NT2/D1 (cell line): ENCODE measurements around the gene PRR14L.
A peak's percentile ranks its signal among the peaks of the same experiment; 100 is the strongest.
"Not testable (repeated sequence)": the region's sequence is repeated elsewhere in the genome, so short reads cannot be mapped to it uniquely, and the experiment has no call there.

ENCODE experiments used
- DNase-seq: peaks from one replicate; pipeline ENCODE4 v3.0.0-alpha.2; 2011; ENCODE audit warnings: low read depth, low spot score
- H3K27me3 ChIP-seq: 2 replicates; pipeline ENCODE4 v1.6.0; 2011; ENCODE audit warnings: mild to moderate bottlenecking; ENCODE audit not compliant: insufficient read length, insufficient read depth
- H3K36me3 ChIP-seq: 2 replicates; pipeline ENCODE4 v1.6.1; 2011; ENCODE audit warnings: mild to moderate bottlenecking, low read length, mixed read lengths; ENCODE audit not compliant: insufficient read depth, insufficient read length
- H3K4me1 ChIP-seq: 2 replicates; pipeline ENCODE4 v1.5.1; 2011; ENCODE audit not compliant: insufficient read depth, insufficient read length
- H3K4me3 ChIP-seq: 2 replicates; pipeline ENCODE4 v1.5.1; 2011; ENCODE audit warnings: low read depth; ENCODE audit not compliant: insufficient read length
- H3K9ac ChIP-seq: 2 replicates; pipeline ENCODE4 v1.6.0; 2011; ENCODE audit warnings: low read depth; ENCODE audit not compliant: insufficient read length
- H3K9me3 ChIP-seq: 2 replicates; pipeline ENCODE4 v1.5.1; 2011; ENCODE audit warnings: mild to moderate bottlenecking, low read length; ENCODE audit not compliant: insufficient read depth
- SUZ12 ChIP-seq: IDR thresholded peaks from 2 replicates; pipeline ENCODE4 v1.6.1; 2011; ENCODE audit not compliant: insufficient read length, insufficient read depth; ENCODE audit errors: extremely low read depth
- YY1 ChIP-seq: IDR thresholded peaks from 2 replicates; pipeline ENCODE4 v1.6.1; 2011; ENCODE audit not compliant: insufficient read length, insufficient read depth
- ZNF274 ChIP-seq: IDR thresholded peaks from 2 replicates; pipeline ENCODE4 v1.6.1; 2011; ENCODE audit warnings: mild to moderate bottlenecking, low read depth, low read length

PRR14L gene

GRCh38 chr22:31681349-31682345 lies 68.3 kb downstream of the PRR14L start:
- TF ChIP-seq ZNF274 = no peak
- Histone ChIP-seq H3K27me3 (no peaks in the 10 kb centered on the region), H3K4me3 (no peak overlapping the region), H3K4me1 (no peaks in the 10 kb centered on the region), H3K9ac (no peak overlapping the region), H3K9me3 (no peaks in the 10 kb centered on the region), H3K36me3 (peaks cover 37% of the 10 kb centered on the region)
- DNase-seq = no peak

- Histone ChIP-seq H3K4me1 (no peaks in the 10 kb centered on the region), H3K27me3 (no peaks in the 10 kb centered on the region), H3K9me3 (no peaks in the 10 kb centered on the region), H3K36me3 (peaks cover 33% of the 10 kb centered on the region), H3K4me3 (no peak overlapping the region), H3K9ac (no peak overlapping the region)
- no peak for DNase-seq
- TF ChIP-seq ZNF274 (no peak), YY1 (no peak), SUZ12 (no peak)
These were observed 69.0 kb downstream of the PRR14L start for GRCh38 chr22:31680861-31681341.

GRCh38 chr22:31678748-31679147 lies 71.2 kb downstream of the PRR14L start:
- no peaks in the 10 kb centered on the region for H3K4me1 ChIP-seq
- no peaks in the 10 kb centered on the region for H3K27me3 ChIP-seq
- H3K4me3 ChIP-seq = no peak overlapping the region
- H3K36me3 ChIP-seq = peaks cover 13% of the 10 kb centered on the region
- DNase-seq = no peak
- no peak overlapping the region for H3K9ac ChIP-seq
- no peak for TF ChIP-seq YY1
- TF ChIP-seq SUZ12 = no peak
- TF ChIP-seq ZNF274 = no peak
- no peaks in the 10 kb centered on the region for H3K9me3 ChIP-seq

- H3K9ac ChIP-seq = no peak overlapping the region
- no peaks in the 10 kb centered on the region for H3K9me3 ChIP-seq
- H3K36me3 ChIP-seq = no peaks in the 10 kb centered on the region
- H3K27me3 ChIP-seq = no peaks in the 10 kb centered on the region
- no peak overlapping the region for H3K4me3 ChIP-seq
- no peaks in the 10 kb centered on the region for H3K4me1 ChIP-seq
- peak; percentile 80 for DNase-seq
- no peak for TF ChIP-seq SUZ12
- no peak for TF ChIP-seq ZNF274
- no peak for TF ChIP-seq YY1
These were observed 73.2 kb downstream of the PRR14L start for GRCh38 chr22:31676700-31677099.

- not testable (repeated sequence) for H3K4me1 ChIP-seq, H3K36me3 ChIP-seq, DNase-seq, H3K27me3 ChIP-seq, H3K9me3 ChIP-seq, H3K4me3 ChIP-seq, H3K9ac ChIP-seq
These were observed 75.7 kb downstream of the PRR14L start for GRCh38 chr22:31674219-31674618.

GRCh38 chr22:31668849-31669248 lies 81.1 kb downstream of the PRR14L start:
- H3K9ac ChIP-seq, H3K36me3 ChIP-seq, H3K9me3 ChIP-seq, H3K4me1 ChIP-seq, H3K27me3 ChIP-seq, DNase-seq, H3K4me3 ChIP-seq: not testable (repeated sequence)

GRCh38 chr22:31662668-31663037 lies 87.3 kb downstream of the PRR14L start:
- H3K4me3 ChIP-seq = peak overlapping the region; percentile 71
- no peaks in the 10 kb centered on the region for H3K4me1 ChIP-seq
- no peaks in the 10 kb centered on the region for H3K27me3 ChIP-seq
- H3K9me3 ChIP-seq = no peaks in the 10 kb centered on the region
- H3K36me3 ChIP-seq = no peaks in the 10 kb centered on the region
- TF ChIP-seq YY1 (no peak), SUZ12 (no peak), ZNF274 (no peak)
- no peak for DNase-seq
- peak overlapping the region; percentile 65 for H3K9ac ChIP-seq
